Measurements from ENCODE around the gene SNTG2. TPM values are rescaled to one million over a fixed set of nuclear protein-coding genes. Genes with fewer than 3 reads are reported as not detected.

The SNTG2 gene
- total RNA-seq, 1 experiment from 2014 or later = 20.5 TPM

DNA sequence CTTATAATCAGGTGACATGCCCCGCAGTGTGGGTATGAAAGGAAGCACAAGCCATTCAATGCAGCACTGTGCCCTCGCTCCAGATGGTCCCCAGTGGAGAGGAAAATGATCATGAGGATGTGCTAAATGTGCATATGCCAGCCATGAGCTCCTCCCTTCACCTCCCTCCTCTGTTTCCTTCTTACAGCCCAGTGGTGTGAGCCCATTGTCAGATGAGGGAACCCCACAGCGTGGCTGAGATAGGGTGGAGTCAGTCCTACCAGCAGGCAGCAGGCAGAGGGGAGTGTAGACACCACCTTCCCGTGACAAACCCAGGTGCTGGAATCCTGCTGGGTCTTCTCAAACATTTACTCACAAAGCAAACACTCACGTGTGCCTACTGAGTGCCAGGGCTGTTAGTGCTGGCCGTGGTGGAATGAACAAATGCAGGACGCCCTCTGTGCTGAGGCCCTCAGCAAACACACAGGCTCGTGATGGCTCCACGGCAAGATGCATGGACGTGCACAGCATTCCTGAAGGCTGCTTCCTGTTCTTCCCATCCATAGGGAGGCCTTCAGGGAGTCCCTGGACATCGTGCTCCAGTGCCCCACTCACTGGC, 280.9 kb downstream of the SNTG2 start (continued):
- no peak for TF ChIP-seq SOX15 (CRISPR knock-in tag; IDR thresholded peaks at IDR 0.05)
- TF ChIP-seq GRHL2 (CRISPR knock-in tag; IDR thresholded peaks at IDR 0.05; ENCODE audit: insufficient replicate concordance, severe bottlenecking) = no peak
- TF ChIP-seq MYBL2 (CRISPR knock-in tag; IDR thresholded peaks at IDR 0.05) = no peak
- no peak for TF ChIP-seq ATF2 (CRISPR knock-in tag; IDR thresholded peaks at IDR 0.05; ENCODE audit: borderline replicate concordance, low read depth)
- TF ChIP-seq, protein P1, sequence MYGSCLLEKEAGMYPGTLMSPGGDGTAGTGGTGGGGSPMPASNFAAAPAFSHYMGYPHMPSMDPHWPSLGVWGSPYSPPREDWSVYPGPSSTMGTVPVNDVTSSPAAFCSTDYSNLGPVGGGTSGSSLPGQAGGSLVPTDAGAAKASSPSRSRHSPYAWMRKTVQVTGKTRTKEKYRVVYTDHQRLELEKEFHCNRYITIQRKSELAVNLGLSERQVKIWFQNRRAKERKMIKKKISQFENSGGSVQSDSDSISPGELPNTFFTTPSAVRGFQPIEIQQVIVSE (CRISPR knock-in tag; IDR thresholded peaks at IDR 0.05; ENCODE audit: borderline replicate concordance) = no peak

GRCh38 chr2:1233281-1233680, 282.6 kb downstream of the SNTG2 start:
- CTCF ChIA-PET = no interaction called here
- H3K27me3 Mint-ChIP-seq (ENCODE audit: low read depth) = peaks cover 3% of the 10 kb centered on the region; the same call in 1 of the 2 replicates
- H3K4me1 Mint-ChIP-seq = peaks cover 11% of the 10 kb centered on the region
- H3K9me3 Mint-ChIP-seq = peaks cover 26% of the 10 kb centered on the region
- POLR2A ChIA-PET = no interaction called here
- peaks cover 46% of the 10 kb centered on the region for H3K36me3 Mint-ChIP-seq
- DNase-seq (ENCODE audit: low spot score) (no peak), ATAC-seq (no peak)
- H3K27ac Mint-ChIP-seq = no peak overlapping the region; the same call in 1 of the 2 replicates
- no peak overlapping the region for H3K4me3 Mint-ChIP-seq
- TF ChIP-seq SMAD4 (CRISPR knock-in tag; IDR thresholded peaks at IDR 0.05) (no peak), OVOL2 (CRISPR knock-in tag; IDR thresholded peaks at IDR 0.05; ENCODE audit: borderline replicate concordance) (no peak), TCF7 (CRISPR knock-in tag; IDR thresholded peaks at IDR 0.05; ENCODE audit: low read depth) (no peak), TP53 (CRISPR knock-in tag; IDR thresholded peaks at IDR 0.05) (no peak), ZBTB21 (CRISPR knock-in tag; IDR thresholded peaks at IDR 0.05; ENCODE audit: borderline replicate concordance) (no peak), ATF1 (CRISPR knock-in tag; IDR thresholded peaks at IDR 0.05) (no peak), NR2C2 (CRISPR knock-in tag; IDR thresholded peaks at IDR 0.05) (no peak), SP1 (CRISPR knock-in tag; conservative IDR thresholded peaks at IDR 0.05) (no peak), ZNF121 (CRISPR knock-in tag; IDR thresholded peaks at IDR 0.05) (no peak), ZBTB43 (CRISPR knock-in tag; IDR thresholded peaks at IDR 0.05) (no peak), MAX (CRISPR knock-in tag; IDR thresholded peaks at IDR 0.05) (no peak), ZNF219 (CRISPR knock-in tag; IDR thresholded peaks at IDR 0.05; ENCODE audit: borderline replicate concordance) (no peak)

DNA sequence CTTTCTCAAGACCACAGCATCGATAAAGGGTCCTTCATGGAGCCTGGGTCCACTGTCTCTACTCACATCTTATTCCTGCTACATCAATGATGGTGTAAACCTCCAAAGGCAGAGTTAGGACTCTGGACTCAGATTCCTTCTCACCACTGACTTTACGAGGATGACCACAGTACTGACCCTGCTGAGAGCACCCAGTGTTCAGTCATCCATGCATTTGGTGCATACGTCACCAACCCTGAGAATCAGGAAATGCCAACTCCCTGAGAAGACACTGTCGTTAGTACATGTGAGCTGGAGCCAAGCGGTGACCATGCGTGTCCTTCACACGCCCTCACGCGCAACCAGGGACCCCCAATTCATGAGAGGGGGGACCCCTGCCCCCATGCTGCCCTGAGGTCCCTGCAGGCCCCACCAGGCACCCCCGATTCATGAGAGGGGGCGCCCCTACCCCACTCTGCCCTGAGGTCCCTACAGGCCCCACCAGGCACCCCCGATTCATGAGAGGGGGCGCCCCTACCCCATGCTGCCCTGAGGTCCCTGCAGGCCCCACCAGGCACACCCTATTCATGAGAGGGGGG, 284.2 kb downstream of the SNTG2 start:
- H3K36me3 Mint-ChIP-seq = peaks cover 33% of the 10 kb centered on the region
- peaks cover 11% of the 10 kb centered on the region for H3K4me1 Mint-ChIP-seq
- peaks cover 3% of the 10 kb centered on the region; the same call in 1 of the 2 replicates for H3K27me3 Mint-ChIP-seq (ENCODE audit: low read depth)
- DNase-seq (ENCODE audit: low spot score) = no peak
- peaks cover 16% of the 10 kb centered on the region for H3K9me3 Mint-ChIP-seq
- ChIA-PET POLR2A (no interaction called here), CTCF (interaction anchor here (1.5 kb wide), 1 partner anchor 94 kb away, joined by 4 read pairs; no protein-coding TSS in a partner anchor)
- H3K27ac Mint-ChIP-seq = no peak overlapping the region
- H3K4me3 Mint-ChIP-seq = no peak overlapping the region
- ATAC-seq = no peak
- TF ChIP-seq GABPB1 (CRISPR knock-in tag; IDR thresholded peaks at IDR 0.05) = no peak
- TF ChIP-seq RORB (CRISPR knock-in tag; IDR thresholded peaks at IDR 0.05) = no peak
- no peak for TF ChIP-seq STAT6 (CRISPR knock-in tag; conservative IDR thresholded peaks at IDR 0.05; ENCODE audit: low read depth)
- TF ChIP-seq CBFB (CRISPR knock-in tag; IDR thresholded peaks at IDR 0.05; ENCODE audit: low read depth) = no peak
- TF ChIP-seq, protein P2, sequence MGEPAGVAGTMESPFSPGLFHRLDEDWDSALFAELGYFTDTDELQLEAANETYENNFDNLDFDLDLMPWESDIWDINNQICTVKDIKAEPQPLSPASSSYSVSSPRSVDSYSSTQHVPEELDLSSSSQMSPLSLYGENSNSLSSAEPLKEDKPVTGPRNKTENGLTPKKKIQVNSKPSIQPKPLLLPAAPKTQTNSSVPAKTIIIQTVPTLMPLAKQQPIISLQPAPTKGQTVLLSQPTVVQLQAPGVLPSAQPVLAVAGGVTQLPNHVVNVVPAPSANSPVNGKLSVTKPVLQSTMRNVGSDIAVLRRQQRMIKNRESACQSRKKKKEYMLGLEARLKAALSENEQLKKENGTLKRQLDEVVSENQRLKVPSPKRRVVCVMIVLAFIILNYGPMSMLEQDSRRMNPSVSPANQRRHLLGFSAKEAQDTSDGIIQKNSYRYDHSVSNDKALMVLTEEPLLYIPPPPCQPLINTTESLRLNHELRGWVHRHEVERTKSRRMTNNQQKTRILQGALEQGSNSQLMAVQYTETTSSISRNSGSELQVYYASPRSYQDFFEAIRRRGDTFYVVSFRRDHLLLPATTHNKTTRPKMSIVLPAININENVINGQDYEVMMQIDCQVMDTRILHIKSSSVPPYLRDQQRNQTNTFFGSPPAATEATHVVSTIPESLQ (CRISPR knock-in tag; IDR thresholded peaks at IDR 0.05) = no peak
- no peak for TF ChIP-seq CREB1 (CRISPR knock-in tag; IDR thresholded peaks at IDR 0.05)
- TF ChIP-seq ZNF317 (CRISPR knock-in tag; IDR thresholded peaks at IDR 0.05; ENCODE audit: borderline replicate concordance, low read depth) = no peak
